ENCODE data around the gene ROBO1. TPM values are rescaled to one million over a fixed set of nuclear protein-coding genes. Genes with fewer than 3 reads are reported as not detected.

The ROBO1 gene
- total RNA-seq, 1 donor from 2014 or later, result 66.5 TPM

GRCh38 chr3:78863306-78864203, 904.2 kb downstream of the ROBO1 start:
- H3K27ac ChIP-seq, result no peak overlapping the region
- TF ChIP-seq POLR2A (IDR thresholded peaks at IDR 0.05), result no peak
- no peak for TF ChIP-seq CTCF (IDR thresholded peaks at IDR 0.05)
- TF ChIP-seq POLR2AphosphoS5 (IDR thresholded peaks at IDR 0.05; ENCODE audit: insufficient read depth in 1 of 2, low read depth in 1 of 2), result no peak
- no peaks in the 10 kb centered on the region for H3K36me3 ChIP-seq
- no peaks in the 10 kb centered on the region for H3K27me3 ChIP-seq
- DNase-seq (ENCODE audit: extremely low spot score in 2 of 2), result no peak
- intact Hi-C loops (cut with DNase I), result no loop called here
- H3K9me3 ChIP-seq, result no peaks in the 10 kb centered on the region
- peaks cover 13% of the 10 kb centered on the region for H3K4me1 ChIP-seq
- no peak overlapping the region for H3K4me3 ChIP-seq

GRCh38 chr3:78861156-78861555, 906.6 kb downstream of the ROBO1 start:
- no peak overlapping the region for H3K4me3 ChIP-seq
- no peak overlapping the region for H3K27ac ChIP-seq
- no peaks in the 10 kb centered on the region for H3K27me3 ChIP-seq
- H3K9me3 ChIP-seq, result no peaks in the 10 kb centered on the region
- TF ChIP-seq POLR2AphosphoS5 (IDR thresholded peaks at IDR 0.05; ENCODE audit: insufficient read depth in 1 of 2, low read depth in 1 of 2) (no peak), POLR2A (IDR thresholded peaks at IDR 0.05) (no peak), CTCF (IDR thresholded peaks at IDR 0.05) (no peak)
- H3K4me1 ChIP-seq, result no peaks in the 10 kb centered on the region
- intact Hi-C loops (cut with DNase I), result no loop called here
- no peaks in the 10 kb centered on the region for H3K36me3 ChIP-seq
- DNase-seq (ENCODE audit: extremely low spot score in 2 of 2), result no peak

GRCh38 chr3:78860567-78860966, 907.2 kb downstream of the ROBO1 start:
- no peak overlapping the region for H3K27ac ChIP-seq
- intact Hi-C loops (cut with DNase I), result no loop called here
- H3K36me3 ChIP-seq, result no peaks in the 10 kb centered on the region
- no peak overlapping the region for H3K4me3 ChIP-seq
- no peak for TF ChIP-seq POLR2AphosphoS5 (IDR thresholded peaks at IDR 0.05; ENCODE audit: insufficient read depth in 1 of 2, low read depth in 1 of 2)
- no peak for TF ChIP-seq POLR2A (IDR thresholded peaks at IDR 0.05)
- no peak for TF ChIP-seq CTCF (IDR thresholded peaks at IDR 0.05)
- H3K4me1 ChIP-seq, result no peaks in the 10 kb centered on the region
- H3K27me3 ChIP-seq, result no peaks in the 10 kb centered on the region
- no peak for DNase-seq (ENCODE audit: extremely low spot score in 2 of 2)
- no peaks in the 10 kb centered on the region for H3K9me3 ChIP-seq

GRCh38 chr3:78858910-78859309, 908.9 kb downstream of the ROBO1 start:
- H3K4me1 ChIP-seq, result no peaks in the 10 kb centered on the region
- no peaks in the 10 kb centered on the region for H3K36me3 ChIP-seq
- DNase-seq (ENCODE audit: extremely low spot score in 2 of 2), result no peak
- H3K4me3 ChIP-seq, result no peak overlapping the region
- intact Hi-C loops (cut with DNase I), result no loop called here
- H3K27ac ChIP-seq, result no peak overlapping the region
- H3K9me3 ChIP-seq, result no peaks in the 10 kb centered on the region
- TF ChIP-seq POLR2AphosphoS5 (IDR thresholded peaks at IDR 0.05; ENCODE audit: insufficient read depth in 1 of 2, low read depth in 1 of 2) (no peak), POLR2A (IDR thresholded peaks at IDR 0.05) (no peak), CTCF (IDR thresholded peaks at IDR 0.05) (no peak)
- no peaks in the 10 kb centered on the region for H3K27me3 ChIP-seq

- no peaks in the 10 kb centered on the region for H3K4me1 ChIP-seq
- no peak overlapping the region for H3K27ac ChIP-seq
- intact Hi-C loops (cut with DNase I), result no loop called here
- no peaks in the 10 kb centered on the region for H3K36me3 ChIP-seq
- H3K9me3 ChIP-seq, result no peaks in the 10 kb centered on the region
- H3K4me3 ChIP-seq, result no peak overlapping the region
- no peak for TF ChIP-seq POLR2AphosphoS5 (IDR thresholded peaks at IDR 0.05; ENCODE audit: insufficient read depth in 1 of 2, low read depth in 1 of 2)
- no peak for TF ChIP-seq POLR2A (IDR thresholded peaks at IDR 0.05)
- TF ChIP-seq CTCF (IDR thresholded peaks at IDR 0.05), result no peak
- H3K27me3 ChIP-seq, result no peaks in the 10 kb centered on the region
- no peak for DNase-seq (ENCODE audit: extremely low spot score in 2 of 2)
Measured at GRCh38 chr3:78858174-78858573, 909.6 kb downstream of the ROBO1 start.

Measured in vagina (tissue), 2 donors.